ENCODE results near the gene SPTBN1.

Gene SPTBN1

DNA sequence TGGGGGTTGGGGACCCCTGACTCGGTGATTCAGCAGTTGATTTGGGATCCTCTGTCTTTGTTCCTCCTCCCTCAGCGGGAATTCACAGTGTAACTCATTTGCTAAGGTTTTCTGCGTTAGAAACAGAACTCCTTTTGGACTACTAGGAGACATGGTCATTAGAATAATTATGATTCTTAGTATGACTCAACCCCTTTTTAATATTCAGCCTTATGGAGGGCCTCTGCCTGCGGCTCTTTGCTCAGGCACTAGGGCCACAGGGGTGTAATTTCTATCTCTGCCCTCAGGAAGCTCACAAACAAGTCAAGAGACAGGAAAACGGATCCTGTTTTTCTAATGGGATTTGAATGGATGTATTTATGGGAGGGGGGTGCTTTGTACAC, 117.4 kb downstream of the SPTBN1 start:
- Histone ChIP-seq H3K4me3 (ENCODE audit: low read length in 2 of 2) (no peak overlapping the region), H3K18ac (ENCODE audit: low read length) (peak overlapping the region; percentile 12)

GRCh38 chr2:54574107-54574859, 118.2 kb downstream of the SPTBN1 start:
- WGBS, 2 donors (ENCODE audit: extremely low coverage in 2 of 2, insufficient read length in 2 of 2, insufficient replicate concordance in 1 of 2): no CpG with 5 or more reads among the region's 9 CpGs
- Histone ChIP-seq H3K4ac (ENCODE audit: low read length) (no peak overlapping the region), H2AFZ (ENCODE audit: low read length) (no peak overlapping the region), H3K79me1 (ENCODE audit: low read depth, low read length) (peaks cover 5% of the 10 kb centered on the region), H3K14ac (ENCODE audit: low read length) (no peak overlapping the region), H3K9ac (ENCODE audit: low read depth, low read length, poor library complexity) (no peak overlapping the region), H2AK5ac (ENCODE audit: low read depth, low read length) (no peak overlapping the region), H4K91ac (ENCODE audit: low read depth, low read length, poor library complexity) (no peak overlapping the region), H3K4me3 (ENCODE audit: low read length in 2 of 2) (no peak overlapping the region), H2BK120ac (ENCODE audit: low read depth, low read length) (no peak overlapping the region), H3K23ac (ENCODE audit: low read depth, low read length, poor library complexity) (no peak overlapping the region), H3K27ac (replicated peaks; ENCODE audit: low read length) (no peak overlapping the region), H3K9me3 (replicated peaks in 1 of 2; ENCODE audit: control insufficient read depth in 2 of 2, insufficient read depth in 1 of 2, low read depth in 1 of 2, low read length in 2 of 2) (peaks cover 0 to 10% of the 10 kb centered on the region in 2 donors), H4K8ac (ENCODE audit: low read depth, low read length) (no peak overlapping the region), H2BK12ac (ENCODE audit: low read length) (no peak overlapping the region), H2BK15ac (ENCODE audit: low read length) (no peak overlapping the region), H2BK5ac (ENCODE audit: low read length) (no peak overlapping the region), H3K4me2 (ENCODE audit: insufficient read depth, low read length, poor library complexity, severe bottlenecking) (no peak overlapping the region), H3K36me3 (replicated peaks in 1 of 2; ENCODE audit: control insufficient read depth in 2 of 2, insufficient read depth in 2 of 2, low read length in 2 of 2) (peaks cover 0 to 4% of the 10 kb centered on the region in 2 donors), H3K18ac (ENCODE audit: low read length) (no peak overlapping the region), H3K4me1 (ENCODE audit: control insufficient read depth in 2 of 2, insufficient read depth in 1 of 2, low read depth in 1 of 2, low read length in 2 of 2) (peaks cover 22 to 25% of the 10 kb centered on the region in 2 donors), H3K27me3 (ENCODE audit: control insufficient read depth in 3 of 3, insufficient read depth in 3 of 3, low read depth in 1 of 3, low read length in 3 of 3) (no peaks in the 10 kb centered on the region)
- DNase-seq (ENCODE audit: low spot score): no peak

More for the DNA sequence above, 117.4 kb downstream of the SPTBN1 start:
- Histone ChIP-seq H3K4ac (ENCODE audit: low read length) (no peak overlapping the region), H3K9ac (ENCODE audit: low read depth, low read length, poor library complexity) (no peak overlapping the region), H3K23ac (ENCODE audit: low read depth, low read length, poor library complexity) (no peak overlapping the region), H3K4me1 (ENCODE audit: control insufficient read depth in 2 of 2, insufficient read depth in 1 of 2, low read depth in 1 of 2, low read length in 2 of 2) (peaks cover 15 to 25% of the 10 kb centered on the region in 2 donors), H3K27ac (replicated peaks; ENCODE audit: low read length) (no peak overlapping the region), H3K79me1 (ENCODE audit: low read depth, low read length) (peaks cover 5% of the 10 kb centered on the region), H3K27me3 (ENCODE audit: control insufficient read depth in 3 of 3, insufficient read depth in 3 of 3, low read depth in 1 of 3, low read length in 3 of 3) (no peaks in the 10 kb centered on the region), H3K36me3 (replicated peaks in 1 of 2; ENCODE audit: control insufficient read depth in 2 of 2, insufficient read depth in 2 of 2, low read length in 2 of 2) (peaks cover 0 to 4% of the 10 kb centered on the region in 2 donors), H2BK120ac (ENCODE audit: low read depth, low read length) (no peak overlapping the region), H2BK12ac (ENCODE audit: low read length) (no peak overlapping the region), H3K4me2 (ENCODE audit: insufficient read depth, low read length, poor library complexity, severe bottlenecking) (no peak overlapping the region), H2BK5ac (ENCODE audit: low read length) (no peak overlapping the region), H2AFZ (ENCODE audit: low read length) (no peak overlapping the region), H4K8ac (ENCODE audit: low read depth, low read length) (no peak overlapping the region), H3K9me3 (replicated peaks in 1 of 2; ENCODE audit: control insufficient read depth in 2 of 2, insufficient read depth in 1 of 2, low read depth in 1 of 2, low read length in 2 of 2) (peaks cover 0 to 10% of the 10 kb centered on the region in 2 donors), H3K14ac (ENCODE audit: low read length) (no peak overlapping the region), H4K91ac (ENCODE audit: low read depth, low read length, poor library complexity) (no peak overlapping the region), H2AK5ac (ENCODE audit: low read depth, low read length) (no peak overlapping the region), H2BK15ac (ENCODE audit: low read length) (no peak overlapping the region)
- no peak for DNase-seq (ENCODE audit: low spot score)
- WGBS, 2 donors (ENCODE audit: extremely low coverage in 2 of 2, insufficient read length in 2 of 2, insufficient replicate concordance in 1 of 2): no CpG with 5 or more reads among the region's 5 CpGs

DNA sequence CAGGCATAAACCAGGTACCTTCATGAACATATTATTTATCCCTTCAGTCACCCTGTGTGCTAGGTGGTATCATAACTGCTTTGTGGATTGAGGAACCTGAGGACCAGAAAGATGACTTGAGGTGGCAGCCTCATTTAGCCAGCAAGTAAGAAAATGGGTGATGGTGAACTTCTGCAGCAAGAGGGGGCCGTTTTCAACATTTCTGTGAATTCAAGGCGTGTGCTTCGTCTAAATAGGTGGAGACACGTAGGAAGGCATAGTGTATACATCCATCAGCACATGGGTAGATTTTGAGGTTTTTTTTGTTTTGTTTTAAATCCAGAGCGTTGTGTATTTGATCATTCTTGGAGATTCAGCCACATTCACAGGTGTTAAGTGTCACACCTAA, 118.7 kb downstream of the SPTBN1 start:
- H2BK15ac ChIP-seq (ENCODE audit: low read length): no peak overlapping the region
- no peak overlapping the region for H3K4ac ChIP-seq (ENCODE audit: low read length)
- H3K4me2 ChIP-seq (ENCODE audit: insufficient read depth, low read length, poor library complexity, severe bottlenecking): no peak overlapping the region
- H2AK5ac ChIP-seq (ENCODE audit: low read depth, low read length): no peak overlapping the region
- no peak overlapping the region for H3K14ac ChIP-seq (ENCODE audit: low read length)
- H4K91ac ChIP-seq (ENCODE audit: low read depth, low read length, poor library complexity): no peak overlapping the region
- no peak for DNase-seq (ENCODE audit: low spot score)
- no peak overlapping the region for H3K27ac ChIP-seq (replicated peaks; ENCODE audit: low read length)
- no peak overlapping the region for H2BK5ac ChIP-seq (ENCODE audit: low read length)
- peaks cover 0 to 10% of the 10 kb centered on the region in 2 donors for H3K9me3 ChIP-seq (replicated peaks in 1 of 2; ENCODE audit: control insufficient read depth in 2 of 2, insufficient read depth in 1 of 2, low read depth in 1 of 2, low read length in 2 of 2)
- peaks cover 0 to 4% of the 10 kb centered on the region in 2 donors for H3K36me3 ChIP-seq (replicated peaks in 1 of 2; ENCODE audit: control insufficient read depth in 2 of 2, insufficient read depth in 2 of 2, low read length in 2 of 2)
- no peak overlapping the region for H3K4me3 ChIP-seq (ENCODE audit: low read length in 2 of 2)
- H2AFZ ChIP-seq (ENCODE audit: low read length): no peak overlapping the region
- no peak overlapping the region for H3K18ac ChIP-seq (ENCODE audit: low read length)
- H4K8ac ChIP-seq (ENCODE audit: low read depth, low read length): no peak overlapping the region
- H2BK120ac ChIP-seq (ENCODE audit: low read depth, low read length): no peak overlapping the region
- peaks cover 22% of the 10 kb centered on the region in 2 donors for H3K4me1 ChIP-seq (ENCODE audit: control insufficient read depth in 2 of 2, insufficient read depth in 1 of 2, low read depth in 1 of 2, low read length in 2 of 2)
- H3K23ac ChIP-seq (ENCODE audit: low read depth, low read length, poor library complexity): no peak overlapping the region
- peaks cover 5% of the 10 kb centered on the region for H3K79me1 ChIP-seq (ENCODE audit: low read depth, low read length)
- no peak overlapping the region for H2BK12ac ChIP-seq (ENCODE audit: low read length)
- no peaks in the 10 kb centered on the region for H3K27me3 ChIP-seq (ENCODE audit: control insufficient read depth in 3 of 3, insufficient read depth in 3 of 3, low read depth in 1 of 3, low read length in 3 of 3)
- no peak overlapping the region for H3K9ac ChIP-seq (ENCODE audit: low read depth, low read length, poor library complexity)
- no CpG with 5 or more reads among the region's 5 CpGs for WGBS, 2 donors (ENCODE audit: extremely low coverage in 2 of 2, insufficient read length in 2 of 2, insufficient replicate concordance in 1 of 2)

GRCh38 chr2:54575379-54575888, 119.3 kb downstream of the SPTBN1 start:
- Histone ChIP-seq H2AK5ac (ENCODE audit: low read depth, low read length) (no peak overlapping the region), H2AFZ (ENCODE audit: low read length) (no peak overlapping the region), H4K8ac (ENCODE audit: low read depth, low read length) (no peak overlapping the region), H3K18ac (ENCODE audit: low read length) (no peak overlapping the region), H3K4me3 (ENCODE audit: low read length in 2 of 2) (no peak overlapping the region), H3K79me1 (ENCODE audit: low read depth, low read length) (peaks cover 5% of the 10 kb centered on the region), H3K36me3 (replicated peaks in 1 of 2; ENCODE audit: control insufficient read depth in 2 of 2, insufficient read depth in 2 of 2, low read length in 2 of 2) (peaks cover 0 to 4% of the 10 kb centered on the region in 2 donors), H4K91ac (ENCODE audit: low read depth, low read length, poor library complexity) (no peak overlapping the region), H2BK15ac (ENCODE audit: low read length) (no peak overlapping the region), H2BK12ac (ENCODE audit: low read length) (no peak overlapping the region), H2BK5ac (ENCODE audit: low read length) (no peak overlapping the region), H3K14ac (ENCODE audit: low read length) (no peak overlapping the region), H2BK120ac (ENCODE audit: low read depth, low read length) (no peak overlapping the region), H3K23ac (ENCODE audit: low read depth, low read length, poor library complexity) (no peak overlapping the region), H3K27ac (replicated peaks; ENCODE audit: low read length) (no peak overlapping the region), H3K27me3 (ENCODE audit: control insufficient read depth in 3 of 3, insufficient read depth in 3 of 3, low read depth in 1 of 3, low read length in 3 of 3) (no peaks in the 10 kb centered on the region), H3K4ac (ENCODE audit: low read length) (no peak overlapping the region), H3K9ac (ENCODE audit: low read depth, low read length, poor library complexity) (no peak overlapping the region), H3K9me3 (replicated peaks in 1 of 2; ENCODE audit: control insufficient read depth in 2 of 2, insufficient read depth in 1 of 2, low read depth in 1 of 2, low read length in 2 of 2) (peaks cover 0 to 10% of the 10 kb centered on the region in 2 donors), H3K4me1 (ENCODE audit: control insufficient read depth in 2 of 2, insufficient read depth in 1 of 2, low read depth in 1 of 2, low read length in 2 of 2) (peaks cover 16 to 19% of the 10 kb centered on the region in 2 donors), H3K4me2 (ENCODE audit: insufficient read depth, low read length, poor library complexity, severe bottlenecking) (no peak overlapping the region)
- WGBS, 2 donors (ENCODE audit: extremely low coverage in 2 of 2, insufficient read length in 2 of 2, insufficient replicate concordance in 1 of 2): no CpG with 5 or more reads among the region's 9 CpGs
- no peak for DNase-seq (ENCODE audit: low spot score)
